HepG2 (cell line): ENCODE measurements around the gene CDK13. TPM values are rescaled to one million over a fixed set of nuclear protein-coding genes. Genes with fewer than 3 reads are reported as not detected.
A peak's percentile ranks its signal among the peaks of the same experiment; 100 is the strongest.

Source experiments
- EEA1 ChIP-seq: sonication (generic); formaldehyde crosslinking; IDR thresholded peaks from 2 replicates; pipeline ENCODE4 v1.5.1; 2020; ENCODE audit warnings: mild to moderate bottlenecking, missing genetic modification reagents, borderline replicate concordance
- FOXK2 ChIP-seq: fragments of 450-650 bp; IDR thresholded peaks from 2 replicates; pipeline ENCODE4 v1.6.1; 2016
- HNF4A ChIP-seq: sonication (generic); formaldehyde crosslinking; IDR thresholded peaks from 2 replicates; pipeline ENCODE4 v1.4.0; 2020; ENCODE audit warnings: missing genetic modification reagents
- HOXA7 ChIP-seq: sonication (generic); formaldehyde crosslinking; IDR thresholded peaks from 2 replicates; pipeline ENCODE4 v1.8.1; 2022; ENCODE audit warnings: mild to moderate bottlenecking, missing genetic modification reagents, moderate library complexity
- KIAA2018 ChIP-seq: sonication (generic); formaldehyde crosslinking; IDR thresholded peaks from 2 replicates; pipeline ENCODE4 v1.5.0; 2020; ENCODE audit warnings: mild to moderate bottlenecking, missing genetic modification reagents, borderline replicate concordance
- NFATC3 ChIP-seq: sonication (generic); formaldehyde crosslinking; IDR thresholded peaks from 2 replicates; pipeline ENCODE4 v1.5.1; 2020; ENCODE audit warnings: mild to moderate bottlenecking, missing genetic modification reagents
- PRDM4 ChIP-seq: sonication (generic); formaldehyde crosslinking; IDR thresholded peaks from 2 replicates; pipeline ENCODE4 v1.9.0; 2021; ENCODE audit warnings: missing genetic modification reagents, borderline replicate concordance
- TBX2 ChIP-seq: sonication (generic); formaldehyde crosslinking; IDR thresholded peaks from 2 replicates; pipeline ENCODE4 v1.5.0; 2020; ENCODE audit warnings: missing genetic modification reagents, mild to moderate bottlenecking, borderline replicate concordance
- TOPORS ChIP-seq: sonication (generic); formaldehyde crosslinking; IDR thresholded peaks from 2 replicates; pipeline ENCODE4 v1.8.0; 2023; ENCODE audit warnings: mild to moderate bottlenecking, missing genetic modification reagents
- TSC22D2 ChIP-seq: sonication (generic); formaldehyde crosslinking; IDR thresholded peaks from 2 replicates; pipeline ENCODE4 v1.5.1; 2020; ENCODE audit warnings: missing genetic modification reagents, mild to moderate bottlenecking, borderline replicate concordance
- ZFP36 ChIP-seq: fragments of 150-350 bp; IDR thresholded peaks from 2 replicates; pipeline ENCODE4 v1.6.1; 2018; ENCODE audit warnings: borderline replicate concordance, low read length, low read depth; ENCODE audit not compliant: partially characterized antibody
- ZNF343 ChIP-seq: sonication (generic); formaldehyde crosslinking; IDR thresholded peaks from 2 replicates; pipeline ENCODE4 v1.4.0; 2020; ENCODE audit warnings: mild to moderate bottlenecking, missing genetic modification reagents
- ZNF557 ChIP-seq: sonication (generic); formaldehyde crosslinking; IDR thresholded peaks from 2 replicates; pipeline ENCODE4 v1.4.0; 2020; ENCODE audit warnings: missing genetic modification reagents
- ZNF558 ChIP-seq: sonication (generic); formaldehyde crosslinking; IDR thresholded peaks from 2 replicates; pipeline ENCODE4 v1.9.0; 2022; ENCODE audit warnings: mild to moderate bottlenecking, missing genetic modification reagents, borderline replicate concordance
- ZNF564 ChIP-seq: sonication (generic); formaldehyde crosslinking; IDR thresholded peaks from 2 replicates; pipeline ENCODE4 v1.8.1; 2023; ENCODE audit warnings: mild to moderate bottlenecking, missing genetic modification reagents
- ZNF720 ChIP-seq: sonication (generic); formaldehyde crosslinking; IDR thresholded peaks from 2 replicates; pipeline ENCODE4 v1.4.0; 2020; ENCODE audit warnings: missing genetic modification reagents
- ZNF75D ChIP-seq: sonication (generic); formaldehyde crosslinking; IDR thresholded peaks from 2 replicates; pipeline ENCODE4 v1.8.1; 2023; ENCODE audit warnings: missing genetic modification reagents, mild to moderate bottlenecking, borderline replicate concordance
- ZZZ3 ChIP-seq: sonication (generic); formaldehyde crosslinking; IDR thresholded peaks from 2 replicates; pipeline ENCODE4 v1.4.0; 2020; ENCODE audit warnings: missing genetic modification reagents, mild to moderate bottlenecking, borderline replicate concordance
- polyA plus RNA-seq, 8 experiments: library from polyadenylated mRNA; depleted of rRNA in 3 of 8; stranded (reverse) in 7 of 8; unstranded in 1 of 8; fragments of >200 nt; fragmentation: Illumina TruSeq in 4 of 8; extraction: Trizol in 4 of 8; gene quantifications; 2 replicates each; pipeline versions ENCODE4 v1.2.1 to v1.2.3, GENCODE V29; 2011 to 2016; ENCODE audit warnings: low read depth in 4 of 8, missing spikeins in 1 of 8, mixed read lengths in 1 of 8; ENCODE audit not compliant: insufficient read depth in 1 of 8
- total RNA-seq, 5 experiments: library from RNA; depleted of rRNA; stranded (reverse); fragments of >200 nt; fragmentation: Illumina TruSeq; extraction: Trizol; gene quantifications; 2 replicates each; pipeline ENCODE4 v1.2.3, GENCODE V29; 2016; ENCODE audit warnings: low read depth in 1 of 5

The CDK13 gene
- total and polyA plus RNA-seq, 2 of the 13 experiments (the other 11 are each of a cell fraction or from before 2014, with no cell fraction given) = 21.0 to 40.9 TPM

- TF ChIP-seq KIAA2018 (no peak), ZNF75D (CRISPR knock-in tag) (no peak), ZNF343 (no peak), FOXK2 (no peak), TBX2 (CRISPR knock-in tag) (peak; percentile 32; the same call in 1 of the 2 replicates), NFATC3 (CRISPR knock-in tag) (no peak), TSC22D2 (peak; percentile 86; the same call in 1 of the 2 replicates), HOXA7 (CRISPR knock-in tag) (no peak), EEA1 (CRISPR knock-in tag) (peak; percentile 14; the same call in 1 of the 2 replicates), ZNF564 (no peak), PRDM4 (CRISPR knock-in tag) (no peak), ZFP36 (no peak), HNF4A (CRISPR knock-in tag) (no peak; the same call in 1 of the 2 replicates), ZNF557 (CRISPR knock-in tag) (peak; percentile 16; the same call in 1 of the 2 replicates), ZNF558 (CRISPR knock-in tag) (peak; percentile 97; the same call in 1 of the 2 replicates), ZZZ3 (CRISPR knock-in tag) (peak; percentile 51; the same call in 1 of the 2 replicates), ZNF720 (CRISPR knock-in tag) (no peak), TOPORS (no peak)
Observed at GRCh38 chr7:40134428-40135316, 184.6 kb downstream of the CDK13 start, which contains the start of the genes MPLKIP and SUGCT (continued).
